H9 (cell line): ENCODE measurements around the gene GSX2. TPM values are rescaled to one million over a fixed set of nuclear protein-coding genes. Genes with fewer than 3 reads are reported as not detected.

Source experiments
- DNase-seq: peaks from one replicate; pipeline ENCODE4 v3.0.0-alpha.2; 2017
- H2AFZ ChIP-seq: one replicate; pipeline ENCODE4 v1.6.1; 2013; ENCODE audit warnings: mild to moderate bottlenecking, low read length, control low read depth, moderate library complexity
- H2AK5ac ChIP-seq: 2 replicates; pipeline ENCODE4 v1.6.1; 2013; ENCODE audit warnings: low read length, control low read depth, mixed read lengths; ENCODE audit not compliant: insufficient read length
- H2BK120ac ChIP-seq: one replicate; pipeline ENCODE4 v1.6.1; 2013; ENCODE audit warnings: low read depth, mild to moderate bottlenecking, low read length, control low read depth, inconsistent platforms; ENCODE audit not compliant: poor library complexity, severe bottlenecking
- H2BK12ac ChIP-seq: 2 replicates; pipeline ENCODE4 v1.6.1; 2013; ENCODE audit warnings: low read length, control low read depth, mixed read lengths, low read depth; ENCODE audit not compliant: insufficient read length
- H2BK15ac ChIP-seq: 2 replicates; pipeline ENCODE4 v1.6.1; 2013; ENCODE audit warnings: low read depth, low read length, control low read depth
- H2BK20ac ChIP-seq: one replicate; pipeline ENCODE4 v1.6.1; 2013; ENCODE audit warnings: low read depth, mild to moderate bottlenecking, low read length, control low read depth, inconsistent platforms; ENCODE audit not compliant: poor library complexity, severe bottlenecking
- H2BK5ac ChIP-seq: 2 replicates; pipeline ENCODE4 v1.6.1; 2013; ENCODE audit warnings: low read length, control low read depth, mixed read lengths; ENCODE audit not compliant: insufficient read length
- H3K14ac ChIP-seq: 2 replicates; pipeline ENCODE4 v1.6.1; 2013; ENCODE audit warnings: low read length, control low read depth; ENCODE audit not compliant: insufficient read depth
- H3K18ac ChIP-seq: 2 replicates; pipeline ENCODE4 v1.6.1; 2013; ENCODE audit warnings: low read depth, mild to moderate bottlenecking, mixed read lengths, low read length, control low read depth; ENCODE audit not compliant: insufficient read length
- H3K23ac ChIP-seq: 2 replicates; pipeline ENCODE4 v1.6.1; 2013; ENCODE audit warnings: low read length, control low read depth, mixed read lengths, low read depth; ENCODE audit not compliant: insufficient read length
- H3K23me2 ChIP-seq: 2 replicates; pipeline ENCODE4 v1.6.1; 2013; ENCODE audit warnings: low read depth, mild to moderate bottlenecking, mixed read lengths, low read length, control low read depth; ENCODE audit not compliant: insufficient read length, poor library complexity, severe bottlenecking
- H3K27ac ChIP-seq: 2 replicates; pipeline ENCODE4 v1.5.1; 2013; ENCODE audit warnings: low read length, control low read depth, mixed read lengths, low read depth; ENCODE audit not compliant: insufficient read length
- H3K27me3 ChIP-seq: 2 replicates; pipeline ENCODE4 v1.6.1; 2013; ENCODE audit warnings: low read length, control low read depth, inconsistent platforms; ENCODE audit not compliant: insufficient read depth
- H3K4ac ChIP-seq: 2 replicates; pipeline ENCODE4 v1.6.1; 2013; ENCODE audit warnings: low read depth, mild to moderate bottlenecking, control low read depth, inconsistent platforms, low read length, moderate library complexity
- H3K4me1 ChIP-seq: 2 replicates; pipeline ENCODE4 v1.6.1; 2013; ENCODE audit warnings: low read length, control low read depth, inconsistent platforms; ENCODE audit not compliant: insufficient read depth
- H3K4me2 ChIP-seq: 2 replicates; pipeline ENCODE4 v1.6.1; 2013; ENCODE audit warnings: low read length, control low read depth, mixed read lengths; ENCODE audit not compliant: insufficient read length, insufficient read depth
- H3K56ac ChIP-seq: 2 replicates; pipeline ENCODE4 v1.6.1; 2013; ENCODE audit warnings: low read depth, mild to moderate bottlenecking, mixed read lengths, low read length, control low read depth; ENCODE audit not compliant: insufficient read length
- H3K79me1 ChIP-seq: 2 replicates; pipeline ENCODE4 v1.6.1; 2013; ENCODE audit warnings: low read depth, mild to moderate bottlenecking, moderate library complexity, low read length, control low read depth, inconsistent platforms; ENCODE audit not compliant: insufficient read depth, poor library complexity, severe bottlenecking
- H3K79me2 ChIP-seq: 2 replicates; pipeline ENCODE4 v1.6.1; 2013; ENCODE audit warnings: low read length, control low read depth, inconsistent platforms; ENCODE audit not compliant: insufficient read depth
- H3K9ac ChIP-seq: 2 replicates; pipeline ENCODE4 v1.6.1; 2013; ENCODE audit warnings: low read length, control low read depth, mixed read lengths; ENCODE audit not compliant: insufficient read length; ENCODE audit errors: extremely low read depth
- H3K9me3 ChIP-seq: one replicate; pipeline ENCODE4 v1.6.1; 2013; ENCODE audit warnings: low read depth, low read length, inconsistent platforms; ENCODE audit not compliant: control insufficient read depth
- H3T11ph ChIP-seq: one replicate; pipeline ENCODE4 v1.6.1; 2013; ENCODE audit warnings: mild to moderate bottlenecking, low read length, control low read depth, inconsistent platforms
- H4K20me1 ChIP-seq: one replicate; pipeline ENCODE4 v1.6.1; 2013; ENCODE audit not compliant: control insufficient read depth, insufficient read length, insufficient read depth
- H4K5ac ChIP-seq: 2 replicates; pipeline ENCODE4 v1.6.1; 2013; ENCODE audit warnings: low read depth, mild to moderate bottlenecking, mixed read lengths, low read length, control low read depth; ENCODE audit not compliant: insufficient read length
- H4K8ac ChIP-seq: replicated peaks from 2 replicates; pipeline ENCODE4 v1.6.1; 2013; ENCODE audit warnings: low read length, control low read depth, mixed read lengths, low read depth; ENCODE audit not compliant: insufficient read length
- H4K91ac ChIP-seq: 2 replicates; pipeline ENCODE4 v1.6.1; 2013; ENCODE audit warnings: low read depth, mild to moderate bottlenecking, moderate library complexity, mixed read lengths, low read length, control low read depth; ENCODE audit not compliant: insufficient read length
- H3K27ac Mint-ChIP-seq, 3 experiments: 2 replicates in 2 of 3; 3 replicates in 1 of 3; pipeline ENCODE4 v1.8.0; 2020 to 2021; ENCODE audit warnings: mixed read lengths in 3 of 3, mild to moderate bottlenecking in 1 of 3, moderate library complexity in 1 of 3
- H3K27me3 Mint-ChIP-seq: 2 replicates; pipeline ENCODE4 v1.8.0; 2021; ENCODE audit warnings: low read depth, mild to moderate bottlenecking, moderate library complexity, mixed read lengths
- H3K36me3 Mint-ChIP-seq, 3 experiments: 2 replicates in 2 of 3; 3 replicates in 1 of 3; pipeline ENCODE4 v1.8.0; 2020 to 2021; ENCODE audit warnings: low read depth in 3 of 3, mixed read lengths in 3 of 3; ENCODE audit not compliant: insufficient read depth in 1 of 3
- H3K4me1 Mint-ChIP-seq, 2 experiments: 2 replicates each; pipeline ENCODE4 v1.8.0; 2020; ENCODE audit warnings: mixed read lengths in 2 of 2
- H3K4me3 Mint-ChIP-seq, 2 experiments: 2 replicates in 1 of 2; 3 replicates in 1 of 2; pipeline ENCODE4 v1.8.0; 2020 to 2021; ENCODE audit warnings: mild to moderate bottlenecking in 2 of 2, mixed read lengths in 2 of 2, moderate library complexity in 1 of 2
- H3K9me3 Mint-ChIP-seq, 2 experiments: 2 replicates in 1 of 2; 3 replicates in 1 of 2; pipeline ENCODE4 v1.8.0; 2020; ENCODE audit warnings: mild to moderate bottlenecking in 2 of 2, mixed read lengths in 2 of 2, moderate library complexity in 1 of 2
- CTCF ChIP-seq: fragments of 200-600 bp; sonication (generic); conservative IDR thresholded peaks from 3 replicates; pipeline ENCODE4 v1.8.0; 2021; ENCODE audit warnings: antibody characterized with exemption, mild to moderate bottlenecking
- WGBS: extraction: QIAGEN DNeasy Blood & Tissue Kit; methylation state at CpG from one replicate; pipeline ENCODE4 v1.1.7; 2013; ENCODE audit warnings: missing lambda C conversion rate, low lambda C conversion rate, mixed read lengths; ENCODE audit not compliant: insufficient read length; ENCODE audit errors: extremely low coverage; 5-methylcytosine and 5-hydroxymethylcytosine counted together
- total RNA-seq: library from RNA; stranded (reverse); gene quantifications from 2 replicates; pipeline ENCODE4 v1.2.1, GENCODE V29; 2021

GSX2 gene
- total RNA-seq, 1 experiment from 2014 or later, result not detected

GRCh38 chr4:54067166-54067565, 32.8 kb upstream of the GSX2 start:
- Mint-ChIP-seq H3K36me3 (no peaks in the 10 kb centered on the region), H3K9me3 (no peaks in the 10 kb centered on the region), H3K27ac (no peak overlapping the region), H3K4me1 (peaks cover 19 to 22% of the 10 kb centered on the region in 2 experiments), H3K27me3 (peaks cover 7% of the 10 kb centered on the region), H3K4me3 (no peak overlapping the region)
- Histone ChIP-seq H3K14ac (no peak overlapping the region), H3K4ac (no peak overlapping the region), H2BK120ac (no peak overlapping the region), H4K20me1 (no peaks in the 10 kb centered on the region), H2BK15ac (no peak overlapping the region), H2BK5ac (no peak overlapping the region), H3K27me3 (no peaks in the 10 kb centered on the region), H3K23me2 (peaks cover 7% of the 10 kb centered on the region), H3K4me1 (no peaks in the 10 kb centered on the region), H4K5ac (no peak overlapping the region), H3K18ac (no peak overlapping the region), H3K56ac (no peak overlapping the region), H4K91ac (no peak overlapping the region), H4K8ac (no peak overlapping the region), H3K4me2 (no peak overlapping the region), H3K79me1 (no peaks in the 10 kb centered on the region), H3K23ac (no peak overlapping the region), H2AFZ (no peak overlapping the region), H3K27ac (no peak overlapping the region), H2BK12ac (no peak overlapping the region), H2AK5ac (no peak overlapping the region), H3K9me3 (no peaks in the 10 kb centered on the region), H3T11ph (no peak overlapping the region), H3K9ac (no peak overlapping the region), H2BK20ac (no peak overlapping the region), H3K79me2 (no peaks in the 10 kb centered on the region)
- TF ChIP-seq CTCF, result no peak
- DNase-seq, result no peak
- no CpG with 5 or more reads among the region's 5 CpGs for WGBS
